Stimulated activated CD4-positive, alpha-beta T cell treated with anti-CD3 and anti-CD28 coated beads, Interleukin-15, amount 100 ng/mL, for 1 hour (primary cell): ENCODE measurements around the gene TOB2.

ENCODE experiments used
- DNase-seq, 2 donors: peaks; one replicate each; pipeline ENCODE4 v3.0.0-alpha.2; 2020; ENCODE audit warnings: low read depth in 1 of 2, low spot score in 1 of 2

TOB2 gene

DNA sequence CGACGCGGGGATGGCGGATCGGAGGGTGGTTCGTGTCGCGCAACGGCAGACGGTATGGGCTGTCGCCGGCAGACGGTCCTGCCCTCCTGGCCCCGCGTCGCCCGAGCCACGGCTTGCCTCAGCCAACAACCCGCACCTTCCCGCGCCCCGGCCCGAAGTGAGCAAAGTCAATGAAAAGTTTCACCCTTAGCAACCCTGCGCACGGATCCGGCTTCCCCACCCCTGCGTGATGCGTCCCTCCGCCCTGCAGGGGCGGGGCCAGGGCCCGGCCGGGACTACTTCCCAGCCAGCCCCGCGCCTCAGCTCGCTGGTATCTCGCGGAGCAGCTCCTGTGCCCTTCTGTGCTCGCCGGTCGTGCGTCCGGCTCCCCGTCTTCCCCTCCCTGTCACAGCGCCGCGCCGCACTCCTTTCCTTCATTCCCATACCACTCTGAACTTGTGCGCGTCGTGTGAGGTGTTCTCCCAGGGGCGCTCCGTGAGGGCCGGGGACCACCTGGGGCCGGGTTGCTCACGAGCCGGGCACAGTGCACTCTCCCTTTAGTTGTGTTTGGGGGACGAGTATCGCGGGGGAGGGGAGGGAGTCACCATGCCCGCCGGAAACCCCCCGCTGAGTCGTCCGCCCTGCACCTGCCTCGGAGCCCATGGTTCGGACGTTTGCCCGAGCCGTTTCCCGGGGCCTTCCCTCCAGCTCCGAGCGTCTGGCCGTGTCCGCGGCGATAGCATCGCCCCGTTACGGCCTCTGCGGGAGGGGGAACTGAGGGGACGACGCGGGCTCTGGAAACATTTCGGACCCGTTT is at the start of gene TOB2:
Gene TOB2, minus strand, starts transcription at position 163 of the 796 bp plus-strand sequence. CDS start 9,456 bp downstream, outside the sequence.
- DNase-seq, result peak; percentile 93 to 94

DNA sequence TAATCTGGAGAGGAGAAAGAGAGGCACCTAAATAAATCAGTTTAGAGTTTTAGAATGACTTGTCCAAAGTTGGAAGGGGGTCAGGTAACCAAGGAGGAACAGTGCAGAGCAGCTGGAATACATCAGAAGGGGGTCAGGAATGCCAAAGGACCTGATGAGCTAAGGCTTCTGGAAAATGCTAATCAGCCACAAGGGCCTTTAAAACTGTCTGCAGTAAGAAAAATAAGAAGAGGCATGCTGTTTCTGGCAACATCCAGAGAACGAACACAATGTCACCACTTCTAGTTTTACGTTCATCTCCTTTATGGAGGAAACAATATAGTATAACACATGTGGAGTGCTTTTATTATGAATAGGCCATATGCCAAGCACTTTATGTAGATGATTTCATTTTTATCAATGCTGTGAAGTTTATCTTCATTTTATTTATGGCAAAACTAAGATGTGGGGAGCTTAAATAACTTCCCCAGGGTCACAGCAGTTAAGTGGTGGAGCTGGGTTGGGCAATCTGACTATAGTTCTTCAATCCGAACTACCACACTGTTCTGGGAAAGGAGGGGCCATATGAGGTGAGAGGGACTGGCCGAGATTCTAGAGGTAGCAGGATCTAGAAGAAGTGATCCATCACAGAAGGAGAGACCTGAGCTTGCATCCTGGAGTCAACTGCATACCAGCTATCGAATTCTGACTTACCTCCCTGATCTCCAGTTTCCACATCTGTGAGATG is 44.9 kb upstream of the TOB2 start:
- no peak for DNase-seq

DNA sequence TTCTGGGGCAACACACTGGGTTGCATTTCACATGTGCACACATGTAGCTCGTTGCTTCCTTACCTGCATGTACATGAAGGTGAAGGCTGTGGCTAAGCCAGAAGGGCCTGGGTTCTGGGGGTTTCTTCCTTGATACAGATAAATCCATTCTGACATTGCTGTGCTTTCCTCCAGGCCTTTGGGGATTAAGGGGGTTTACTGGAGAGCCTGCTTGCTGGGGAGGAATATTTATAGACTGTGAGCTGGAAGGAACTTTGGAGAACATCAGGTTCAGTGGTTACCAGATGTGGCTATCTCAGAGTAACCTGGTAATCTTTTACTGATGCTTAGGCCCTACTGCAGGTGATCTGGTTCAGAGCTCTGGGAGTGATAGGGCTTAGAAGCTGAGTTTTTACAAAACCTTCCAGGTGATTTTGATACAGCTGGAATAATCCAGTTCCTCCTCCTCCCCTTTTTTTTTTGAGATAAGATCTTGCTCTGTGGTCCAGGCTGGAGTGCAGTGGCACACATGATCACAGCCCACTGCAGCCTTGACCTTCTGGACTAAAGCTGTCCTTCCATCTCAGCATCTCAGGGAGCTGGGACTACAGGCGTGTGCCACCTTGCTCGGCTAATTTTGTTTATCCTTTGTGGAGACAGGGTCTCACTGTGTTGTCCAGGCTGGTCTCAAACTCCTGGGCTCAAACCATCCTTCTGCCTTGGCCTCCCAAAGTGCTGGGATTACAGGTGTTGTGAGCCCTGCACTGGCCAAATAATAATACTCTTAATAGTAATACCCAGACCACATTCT is 42.2 kb upstream of the TOB2 start:
- DNase-seq, result no peak

DNA sequence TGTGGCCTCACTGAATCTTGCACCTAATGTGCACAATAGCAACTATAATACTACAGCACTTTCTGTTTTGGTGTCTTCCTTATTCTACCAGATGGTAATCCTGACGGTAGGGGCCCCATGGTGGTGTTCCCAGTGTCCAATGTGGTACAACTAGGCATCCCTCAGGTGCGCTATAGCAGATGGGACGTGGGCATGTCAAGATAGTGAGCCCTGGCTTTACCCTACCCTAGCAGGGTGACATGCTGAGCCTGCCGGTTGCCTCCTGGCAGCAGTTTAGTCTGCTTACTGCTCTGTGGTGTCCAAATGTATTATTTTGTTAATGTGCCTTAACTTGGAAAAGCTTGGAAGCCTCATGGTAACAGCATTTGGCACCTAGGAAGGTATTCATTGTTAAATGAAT is 41.5 kb upstream of the TOB2 start:
- no peak for DNase-seq

GRCh38 chr22:41487037-41487935 is 40.7 kb upstream of the TOB2 start:
- no peak for DNase-seq

GRCh38 chr22:41485033-41485432 is 38.4 kb upstream of the TOB2 start:
- DNase-seq, result no peak

GRCh38 chr22:41482319-41482935 is 35.8 kb upstream of the TOB2 start:
- DNase-seq, result no peak

GRCh38 chr22:41481925-41482318 is 35.3 kb upstream of the TOB2 start:
- DNase-seq, result no peak

- DNase-seq, result no peak
Observed at GRCh38 chr22:41481131-41481830, 34.7 kb upstream of the TOB2 start.

GRCh38 chr22:41480397-41480735 is 33.8 kb upstream of the TOB2 start:
- no peak for DNase-seq

GRCh38 chr22:41479671-41480396 is 33.2 kb upstream of the TOB2 start:
- DNase-seq, result no peak

GRCh38 chr22:41478891-41479521 is 32.4 kb upstream of the TOB2 start:
- DNase-seq, result no peak

DNA sequence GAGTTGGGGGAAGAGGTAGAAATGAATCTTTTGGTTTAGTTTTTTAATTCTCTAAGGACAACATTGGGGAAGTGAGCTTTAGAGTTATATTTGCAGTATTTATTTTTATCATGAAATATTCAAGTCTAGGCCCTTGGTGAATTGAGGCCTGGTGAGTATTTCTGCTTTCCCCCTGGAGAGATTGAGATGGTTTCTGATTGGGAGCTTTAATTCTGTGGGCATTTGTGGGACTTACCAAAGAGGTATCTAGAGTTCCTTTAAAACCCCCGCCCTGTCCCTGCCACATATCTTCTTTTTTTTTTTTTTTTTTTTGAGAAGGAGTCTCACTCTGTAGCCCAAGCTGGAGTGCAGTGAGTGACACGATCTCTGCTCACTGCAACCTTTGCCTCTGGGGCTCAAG is 31.9 kb upstream of the TOB2 start:
- DNase-seq, result no peak

DNA sequence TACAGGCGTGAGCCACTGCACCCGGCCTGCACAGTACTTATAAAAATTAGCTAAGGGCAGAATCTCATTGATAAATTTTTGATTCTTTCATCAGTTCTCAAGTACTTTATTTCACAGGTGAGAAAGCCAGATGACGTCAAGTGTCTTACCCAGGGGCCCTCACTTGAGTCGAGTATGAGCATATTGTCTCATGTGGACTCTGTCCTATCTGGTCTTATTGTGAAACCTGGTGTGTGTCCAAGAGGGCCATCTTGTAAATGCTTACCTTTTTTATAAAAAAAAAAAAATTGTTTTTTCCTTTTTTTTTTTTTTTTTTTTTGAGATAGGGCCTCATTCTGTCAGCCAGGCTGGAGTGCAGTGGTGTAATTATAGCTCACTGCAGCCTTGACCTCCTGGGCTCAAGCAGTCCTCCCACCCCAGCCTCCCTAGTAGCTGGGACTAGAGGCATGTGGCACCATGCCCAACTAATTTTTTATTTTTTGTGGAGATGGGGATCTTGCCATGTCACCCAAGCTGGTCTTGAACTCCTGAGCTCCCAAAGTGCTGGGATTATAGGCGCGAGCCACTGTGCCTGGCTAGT is 28.4 kb upstream of the TOB2 start:
- no peak for DNase-seq

- DNase-seq, result no peak
Observed at GRCh38 chr22:41471568-41471967, 25.0 kb upstream of the TOB2 start.

DNA sequence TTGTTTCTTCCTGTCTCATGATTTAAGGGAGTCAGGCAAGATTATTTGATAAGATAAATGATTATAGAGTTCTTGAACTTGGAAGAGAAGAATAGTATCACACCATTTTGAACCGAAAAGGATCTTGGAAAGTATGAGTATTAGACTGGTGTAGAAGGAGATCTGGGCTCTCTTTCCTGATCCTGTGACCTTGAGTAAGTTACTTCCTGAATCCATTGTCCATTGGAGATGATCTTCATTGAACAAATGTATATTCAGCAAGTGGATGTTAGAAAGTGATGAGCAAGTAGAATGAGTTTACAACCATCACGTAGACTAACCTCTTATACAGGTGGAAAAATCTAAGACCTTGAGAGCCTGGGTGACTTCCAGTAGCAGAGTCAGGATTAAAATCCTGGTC is 24.3 kb upstream of the TOB2 start:
- DNase-seq, result no peak

DNA sequence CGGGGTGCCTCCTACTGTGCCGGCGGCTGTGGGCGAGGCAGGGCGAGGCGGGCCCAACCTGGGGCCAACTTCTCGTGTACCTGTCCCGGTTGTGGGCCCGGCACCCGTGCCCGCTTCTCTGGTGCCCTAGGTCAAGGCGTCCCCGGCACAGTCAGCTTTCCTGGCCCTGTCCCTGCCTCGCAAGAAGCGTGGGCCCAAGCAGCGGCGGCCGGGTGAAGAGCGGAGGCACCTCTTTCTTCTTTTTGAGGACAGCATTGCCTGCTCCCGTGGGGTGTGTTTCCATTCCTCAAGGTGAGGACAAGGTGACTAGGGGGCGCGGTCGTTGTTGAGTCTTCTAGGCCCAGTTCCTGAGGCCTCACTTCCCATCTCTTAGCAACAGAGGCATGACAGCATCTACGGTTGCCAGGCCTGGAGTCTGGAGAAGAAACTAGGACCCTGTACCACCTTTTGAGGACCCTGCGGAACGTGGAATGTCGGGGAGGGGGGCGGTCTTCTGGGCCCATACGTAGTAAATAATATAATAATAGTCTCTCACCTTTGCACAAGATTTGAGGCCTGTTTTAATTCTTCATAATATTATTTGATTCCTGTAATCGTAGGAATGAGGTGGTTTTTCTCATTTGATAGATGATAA is 22.7 kb upstream of the TOB2 start:
- no peak for DNase-seq
